Spleen (tissue), 11 donors: ENCODE results near the gene ATP6V1C2. TPM values are rescaled to one million over a fixed set of nuclear protein-coding genes. Genes with fewer than 3 reads are reported as not detected.
A peak's percentile ranks its signal among the peaks of the same experiment; 100 is the strongest.

ENCODE experiments used
- DNase-seq: peaks from one replicate; pipeline ENCODE4 v3.0.0-alpha.2; 2020
- H3K27ac ChIP-seq, 8 donors: fragments of 200-600 bp; sonication (generic) in 7 of 8; 1 replicate in 4 of 8; 2 replicates in 4 of 8; pipeline versions ENCODE4 v1.5.0 to v1.8.0; 2016 to 2021; ENCODE audit warnings: inconsistent platforms in 4 of 8, mild to moderate bottlenecking in 4 of 8, moderate library complexity in 1 of 8
- H3K27me3 ChIP-seq, 7 donors: fragments of 200-600 bp; sonication (generic) in 6 of 7; replicated peaks in 1 of 7; 1 replicate in 4 of 7; 2 replicates in 3 of 7; pipeline versions ENCODE4 v1.5.0 to v1.8.0; 2016 to 2021; ENCODE audit warnings: inconsistent platforms in 3 of 7, mild to moderate bottlenecking in 1 of 7
- H3K36me3 ChIP-seq, 6 donors: fragments of 200-600 bp; sonication (generic) in 5 of 6; 1 replicate in 4 of 6; 2 replicates in 2 of 6; pipeline versions ENCODE4 v1.5.0 to v1.8.0; 2016 to 2021; ENCODE audit warnings: inconsistent platforms in 2 of 6
- H3K4me1 ChIP-seq, 6 donors: fragments of 200-600 bp; sonication (generic) in 5 of 6; 1 replicate in 3 of 6; 2 replicates in 3 of 6; pipeline versions ENCODE4 v1.5.0 to v1.8.0; 2016 to 2021; ENCODE audit warnings: inconsistent platforms in 3 of 6
- H3K4me3 ChIP-seq, 8 donors: fragments of 200-600 bp; sonication (generic) in 7 of 8; 1 replicate in 4 of 8; 2 replicates in 4 of 8; pipeline versions ENCODE4 v1.5.0 to v1.8.0; 2016 to 2021; ENCODE audit warnings: inconsistent platforms in 4 of 8, mild to moderate bottlenecking in 4 of 8, moderate library complexity in 2 of 8
- H3K9me3 ChIP-seq, 8 donors: fragments of 200-600 bp; sonication (generic) in 7 of 8; 1 replicate in 4 of 8; 2 replicates in 4 of 8; pipeline versions ENCODE4 v1.5.0 to v1.8.0; 2016 to 2021; ENCODE audit warnings: inconsistent platforms in 4 of 8
- CTCF ChIP-seq, 11 experiments: fragments of 200-600 bp in 7 of 11; fragments of 450-650 bp in 4 of 11; sonication (generic) in 4 of 11; IDR thresholded peaks in 8 of 11; conservative IDR thresholded peaks in 3 of 11; 1 replicate in 7 of 11; 2 replicates in 4 of 11; pipeline versions ENCODE4 v1.4.0 to v1.8.0; 2016 to 2021; ENCODE audit warnings: antibody characterized with exemption in 11 of 11, inconsistent platforms in 4 of 11, mild to moderate bottlenecking in 1 of 11
- POLR2A ChIP-seq, 3 donors: fragments of 450-650 bp; IDR thresholded peaks; one replicate each; pipeline ENCODE4 v1.5.1; 2017; ENCODE audit warnings: antibody characterized with exemption in 3 of 3, mild to moderate bottlenecking in 1 of 3
- POLR2AphosphoS5 ChIP-seq, 3 donors: sonication (generic); formaldehyde crosslinking; IDR thresholded peaks; one replicate each; pipeline ENCODE4 v1.5.1; 2017; ENCODE audit warnings: antibody characterized with exemption in 3 of 3
- WGBS, 5 donors: extraction: QIAGEN DNeasy Blood & Tissue Kit in 3 of 5; methylation state at CpG; one replicate each; pipeline versions ENCODE4 v1.1.5 to v1.1.7; 2013 to 2018; 5-methylcytosine and 5-hydroxymethylcytosine counted together
- intact Hi-C: fragments of 100-400 bp; cut with DNase I; formaldehyde crosslinking; loops from one replicate; pipeline ENCODE4 v1.15.0; 2023; ENCODE audit warnings: low total_unique reads
- polyA plus RNA-seq, 3 donors: library from polyadenylated mRNA; stranded (reverse); fragments of 200-250 nt; gene quantifications; one replicate each; pipeline ENCODE4 v1.2.1, GENCODE V29; 2013
- total RNA-seq, 7 donors: library from RNA; depleted of rRNA in 3 of 7; stranded (reverse); fragments of >200 nt in 3 of 7; fragmentation: NEBNext Ultra II Directional in 4 of 7; extraction: Animal tissue kit (Norgen Biotek cat#: 25700) in 4 of 7; gene quantifications; one replicate each; pipeline versions ENCODE4 v1.1.0 to v1.2.1, GENCODE V29; 2016 to 2021
- donor health status: healthy with polysubstance abuse.
- donor health status: DM: no; HTN: no; CAD: no; lungs with moderate emphysema.
- donor health status: DM: no; HTN: no; CAD: no.
- donor health status: Bipolar disorder and iron deficiency.
- donor health status: healthy.
- donor health status: DM: no; HTN: no; CAD: no.
- donor health status: DM: yes; HTN: yes; CAD: no.

The ATP6V1C2 gene
- total and polyA plus RNA-seq, 10 donors, result 0.23 to 9.2 (median 0.54) TPM; not detected in 3

GRCh38 chr2:10819714-10820314, 98.4 kb downstream of the ATP6V1C2 start:
- H3K4me1 ChIP-seq, result peaks cover 0 to 21% (median 8%) of the 10 kb centered on the region in 6 donors
- H3K9me3 ChIP-seq, result no peaks in the 10 kb centered on the region
- no peak for DNase-seq
- no peak overlapping the region for H3K4me3 ChIP-seq
- no peak overlapping the region for H3K27ac ChIP-seq
- WGBS, 5 donors, result 83 to 92% (median 91%) methylated on average over 12 of the region's 12 CpGs
- H3K36me3 ChIP-seq, result no peaks in the 10 kb centered on the region
- intact Hi-C loops, result no loop called here
- H3K27me3 ChIP-seq, result peaks cover 0 to 5% (median 0%) of the 10 kb centered on the region in 7 donors
- TF ChIP-seq POLR2AphosphoS5 (IDR thresholded peaks at IDR 0.05) (no peak), POLR2A (IDR thresholded peaks at IDR 0.05) (no peak), CTCF (IDR thresholded peaks at IDR 0.05 in 8 of 11, conservative IDR thresholded peaks at IDR 0.05 in 3 of 11) (no peak)

- no peaks in the 10 kb centered on the region for H3K9me3 ChIP-seq
- peak overlapping the region in 3 of 8 donors; percentile 26 to 39 (median 26) for H3K27ac ChIP-seq
- DNase-seq, result peak; percentile 65
- no peak overlapping the region for H3K4me3 ChIP-seq
- peaks cover 0 to 5% (median 0%) of the 10 kb centered on the region in 7 donors for H3K27me3 ChIP-seq
- intact Hi-C loops, result no loop called here
- WGBS, 5 donors, result 49 to 60% (median 54%) methylated on average over 8 of the region's 8 CpGs
- H3K4me1 ChIP-seq, result peaks cover 0 to 15% (median 6%) of the 10 kb centered on the region in 6 donors
- TF ChIP-seq POLR2A (IDR thresholded peaks at IDR 0.05) (no peak), CTCF (IDR thresholded peaks at IDR 0.05 in 8 of 11, conservative IDR thresholded peaks at IDR 0.05 in 3 of 11) (no peak), POLR2AphosphoS5 (IDR thresholded peaks at IDR 0.05) (peak in 1 of 3 donors; percentile 19)
- H3K36me3 ChIP-seq, result no peaks in the 10 kb centered on the region
These were observed 99.1 kb downstream of the ATP6V1C2 start for GRCh38 chr2:10820562-10820961.

GRCh38 chr2:10820978-10821695, 99.7 kb downstream of the ATP6V1C2 start:
- WGBS, 5 donors, result 53 to 61% (median 56%) methylated on average over 13 of the region's 13 CpGs
- no peaks in the 10 kb centered on the region for H3K36me3 ChIP-seq
- no peak for DNase-seq
- H3K4me1 ChIP-seq, result peaks cover 0 to 19% (median 6%) of the 10 kb centered on the region in 6 donors
- peak overlapping the region in 3 of 8 donors; percentile 26 to 39 (median 26) for H3K27ac ChIP-seq
- H3K27me3 ChIP-seq, result peaks cover 0 to 5% (median 0%) of the 10 kb centered on the region in 7 donors
- H3K4me3 ChIP-seq, result no peak overlapping the region
- no peak for TF ChIP-seq CTCF (IDR thresholded peaks at IDR 0.05 in 8 of 11, conservative IDR thresholded peaks at IDR 0.05 in 3 of 11)
- no peak for TF ChIP-seq POLR2A (IDR thresholded peaks at IDR 0.05)
- no peak for TF ChIP-seq POLR2AphosphoS5 (IDR thresholded peaks at IDR 0.05)
- H3K9me3 ChIP-seq, result no peaks in the 10 kb centered on the region
- intact Hi-C loops, result no loop called here

GRCh38 chr2:10824191-10824590, 102.8 kb downstream of the ATP6V1C2 start:
- 87 to 96% (median 94%) methylated on average over 4 of the region's 4 CpGs for WGBS, 5 donors
- Histone ChIP-seq H3K4me1 (peaks cover 0 to 45% (median 28%) of the 10 kb centered on the region in 6 donors), H3K36me3 (no peaks in the 10 kb centered on the region), H3K27ac (no peak overlapping the region), H3K27me3 (peaks cover 0 to 13% (median 0%) of the 10 kb centered on the region in 7 donors), H3K9me3 (no peaks in the 10 kb centered on the region), H3K4me3 (no peak overlapping the region)
- no peak for DNase-seq
- intact Hi-C loops, result no loop called here
- TF ChIP-seq POLR2A (IDR thresholded peaks at IDR 0.05) (no peak), CTCF (IDR thresholded peaks at IDR 0.05 in 8 of 11, conservative IDR thresholded peaks at IDR 0.05 in 3 of 11) (no peak), POLR2AphosphoS5 (IDR thresholded peaks at IDR 0.05) (no peak)
